HepG2 (cell line): Measurements from ENCODE around the gene SLC39A1. TPM values are rescaled to one million over a fixed set of nuclear protein-coding genes. Genes with fewer than 3 reads are reported as not detected.

Experiments
- ARHGAP35 ChIP-seq: sonication (generic); formaldehyde crosslinking; IDR thresholded peaks from 2 replicates; pipeline ENCODE4 v1.9.0; 2022; ENCODE audit warnings: mild to moderate bottlenecking, inconsistent platforms, moderate library complexity, missing genetic modification reagents, borderline replicate concordance
- ELF4 ChIP-seq: sonication (generic); formaldehyde crosslinking; IDR thresholded peaks from 2 replicates; pipeline ENCODE4 v1.5.0; 2020; ENCODE audit warnings: missing genetic modification reagents, mild to moderate bottlenecking, moderate library complexity, borderline replicate concordance
- GFI1 ChIP-seq: sonication (generic); formaldehyde crosslinking; IDR thresholded peaks from 2 replicates; pipeline ENCODE4 v1.5.0; 2020; ENCODE audit warnings: missing genetic modification reagents, mild to moderate bottlenecking, borderline replicate concordance
- MTERF4 ChIP-seq: sonication (generic); formaldehyde crosslinking; IDR thresholded peaks from 2 replicates; pipeline ENCODE4 v1.8.0; 2023; ENCODE audit warnings: mild to moderate bottlenecking, missing genetic modification reagents
- MXD4 ChIP-seq: IDR thresholded peaks from 2 replicates; pipeline ENCODE4 v1.6.1; 2016; ENCODE audit warnings: mild to moderate bottlenecking, missing biosample characterization, missing genetic modification reagents
- NFIC ChIP-seq: IDR thresholded peaks from 2 replicates; pipeline ENCODE4 v1.6.1; 2012; ENCODE audit warnings: mild to moderate bottlenecking, low read length, inconsistent platforms
- RBM39 ChIP-seq: fragments of 200-400 bp; formaldehyde crosslinking; IDR thresholded peaks from one replicate; pipeline ENCODE4 v1.6.1; 2018; ENCODE audit warnings: antibody characterized with exemption, mild to moderate bottlenecking, low read depth, low read length; ENCODE audit not compliant: poor library complexity, severe bottlenecking
- RXRB ChIP-seq: IDR thresholded peaks from 2 replicates; pipeline ENCODE4 v1.6.1; 2016; ENCODE audit warnings: borderline replicate concordance, missing genetic modification reagents, missing compliant biosample characterization
- TBX2 ChIP-seq: sonication (generic); formaldehyde crosslinking; IDR thresholded peaks from 2 replicates; pipeline ENCODE4 v1.5.0; 2020; ENCODE audit warnings: missing genetic modification reagents, mild to moderate bottlenecking, borderline replicate concordance
- TIGD3 ChIP-seq: sonication (generic); formaldehyde crosslinking; IDR thresholded peaks from 2 replicates; pipeline ENCODE4 v1.5.1; 2020; ENCODE audit warnings: mild to moderate bottlenecking, missing genetic modification reagents, borderline replicate concordance
- ZBTB38 ChIP-seq: sonication (generic); formaldehyde crosslinking; IDR thresholded peaks from 2 replicates; pipeline ENCODE4 v1.5.1; 2020; ENCODE audit warnings: mild to moderate bottlenecking, missing genetic modification reagents
- ZMAT5 ChIP-seq: sonication (generic); formaldehyde crosslinking; IDR thresholded peaks from 2 replicates; pipeline ENCODE4 v1.5.0; 2020; ENCODE audit warnings: mild to moderate bottlenecking, low read depth, missing genetic modification reagents, borderline replicate concordance
- ZMYM3 ChIP-seq: sonication (generic); formaldehyde crosslinking; IDR thresholded peaks from 2 replicates; pipeline ENCODE4 v1.5.1; 2020; ENCODE audit warnings: mild to moderate bottlenecking, missing genetic modification reagents
- ZNF136 ChIP-seq: sonication (generic); formaldehyde crosslinking; IDR thresholded peaks from 2 replicates; pipeline ENCODE4 v1.8.1; 2022; ENCODE audit warnings: low read depth, mild to moderate bottlenecking, moderate library complexity, missing genetic modification reagents
- ZNF207 ChIP-seq: fragments of 450-650 bp; IDR thresholded peaks from 2 replicates; pipeline ENCODE4 v1.6.1; 2016; ENCODE audit warnings: antibody characterized with exemption, borderline replicate concordance
- ZNF343 ChIP-seq: sonication (generic); formaldehyde crosslinking; IDR thresholded peaks from 2 replicates; pipeline ENCODE4 v1.4.0; 2020; ENCODE audit warnings: mild to moderate bottlenecking, missing genetic modification reagents
- ZNF574 ChIP-seq: sonication (generic); formaldehyde crosslinking; IDR thresholded peaks from 2 replicates; pipeline ENCODE4 v1.4.0; 2020; ENCODE audit warnings: missing genetic modification reagents
- ZSCAN29 ChIP-seq: sonication (generic); formaldehyde crosslinking; conservative IDR thresholded peaks from 2 replicates; pipeline ENCODE4 v1.4.0; 2020; ENCODE audit warnings: mild to moderate bottlenecking, missing genetic modification reagents
- polyA plus RNA-seq, 8 experiments: library from polyadenylated mRNA; depleted of rRNA in 3 of 8; stranded (reverse) in 7 of 8; unstranded in 1 of 8; fragments of >200 nt; fragmentation: Illumina TruSeq in 4 of 8; extraction: Trizol in 4 of 8; gene quantifications; 2 replicates each; pipeline versions ENCODE4 v1.2.1 to v1.2.3, GENCODE V29; 2011 to 2016; ENCODE audit warnings: low read depth in 4 of 8, missing spikeins in 1 of 8, mixed read lengths in 1 of 8; ENCODE audit not compliant: insufficient read depth in 1 of 8
- total RNA-seq, 5 experiments: library from RNA; depleted of rRNA; stranded (reverse); fragments of >200 nt; fragmentation: Illumina TruSeq; extraction: Trizol; gene quantifications; 2 replicates each; pipeline ENCODE4 v1.2.3, GENCODE V29; 2016; ENCODE audit warnings: low read depth in 1 of 5

The SLC39A1 gene
- total and polyA plus RNA-seq, 2 of the 13 experiments (the other 11 are each of a cell fraction or from before 2014, with no cell fraction given): 71.2 to 78.4 TPM

DNA sequence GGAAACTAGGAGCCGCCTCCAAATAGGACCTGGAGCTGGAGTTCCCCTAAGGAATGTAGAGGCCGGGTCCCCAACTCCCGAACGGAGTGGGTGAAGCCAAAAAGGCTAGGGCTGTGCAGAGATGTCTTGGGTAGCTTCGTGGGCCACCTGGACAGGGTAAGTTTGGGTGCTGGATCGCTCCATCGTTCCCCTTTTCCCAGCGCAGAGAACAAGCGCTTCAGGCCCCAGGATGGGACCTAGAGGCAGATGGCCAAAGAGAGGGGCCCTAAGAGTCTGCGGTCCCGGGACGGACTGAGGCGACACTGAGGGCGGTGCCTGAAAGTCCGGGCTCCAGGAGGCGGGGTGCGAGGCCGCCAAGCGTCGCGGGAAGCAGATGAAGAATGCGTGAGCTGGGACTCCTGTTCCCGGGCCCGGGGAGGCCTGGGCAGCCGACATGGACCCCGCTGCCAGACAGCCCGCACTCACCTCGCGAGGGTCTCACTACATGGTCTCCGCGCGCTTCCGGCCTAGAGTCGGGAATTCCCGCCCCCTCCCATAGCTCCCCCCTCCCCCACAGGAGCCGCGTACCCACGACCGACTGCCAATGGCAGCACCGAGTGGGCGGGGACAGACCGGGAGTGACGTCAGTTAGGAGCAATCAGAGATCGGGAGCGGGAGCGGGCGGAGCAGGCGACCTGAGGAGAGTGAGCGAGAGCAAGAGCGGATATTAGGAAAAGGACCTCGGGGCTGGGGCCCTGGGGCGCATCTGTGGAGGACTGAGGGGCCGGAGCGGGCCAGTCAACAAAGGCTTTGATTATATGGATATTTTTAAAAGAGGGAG is at the start of gene SLC39A1 (continued):
- peak; percentile 50; the same call in 1 of the 2 replicates for TF ChIP-seq ZNF574
- no peak for TF ChIP-seq RBM39
- TF ChIP-seq ZMAT5 (CRISPR knock-in tag): no peak
- TF ChIP-seq NFIC: no peak
- TF ChIP-seq ZNF207: no peak
- 0 out of 2 replicates have a peak, but pooled peaks have one; percentile 17 for TF ChIP-seq ELF4 (CRISPR knock-in tag)
- no peak for TF ChIP-seq ZBTB38 (CRISPR knock-in tag)
- TF ChIP-seq TIGD3 (CRISPR knock-in tag): peak; percentile 79; the same call in 1 of the 2 replicates
- TF ChIP-seq ARHGAP35 (CRISPR knock-in tag): no peak
- TF ChIP-seq MXD4 (CRISPR knock-in tag): peak; percentile 62
- no peak for TF ChIP-seq GFI1 (CRISPR knock-in tag)
- TF ChIP-seq TBX2 (CRISPR knock-in tag): no peak
- no peak for TF ChIP-seq ZMYM3 (CRISPR knock-in tag)
- no peak for TF ChIP-seq ZNF136 (CRISPR knock-in tag)
- no peak for TF ChIP-seq ZSCAN29 (CRISPR knock-in tag)
- peak; percentile 40; the same call in 1 of the 2 replicates for TF ChIP-seq RXRB (CRISPR knock-in tag)
- TF ChIP-seq MTERF4 (CRISPR knock-in tag): peak; percentile 74; the same call in 1 of the 2 replicates
- TF ChIP-seq ZNF343 (CRISPR knock-in tag): no peak
